Testis (tissue), 2 donors: ENCODE results near the gene EFNA5.

Source experiments
- POLR2A ChIP-seq: fragments of 450-650 bp; IDR thresholded peaks from one replicate; pipeline ENCODE4 v1.6.1; 2017; ENCODE audit warnings: antibody characterized with exemption, mild to moderate bottlenecking, moderate library complexity
- TF ChIP-seq, protein P1 (sequence below), 3 experiments: fragments of 450-650 bp in 2 of 3; fragments of 200-600 bp in 1 of 3; sonication (generic) in 1 of 3; IDR thresholded peaks; one replicate each; pipeline ENCODE4 v1.5.1; 2016 to 2019; ENCODE audit warnings: antibody characterized with exemption in 3 of 3, mild to moderate bottlenecking in 2 of 3, moderate library complexity in 1 of 3

DNA sequence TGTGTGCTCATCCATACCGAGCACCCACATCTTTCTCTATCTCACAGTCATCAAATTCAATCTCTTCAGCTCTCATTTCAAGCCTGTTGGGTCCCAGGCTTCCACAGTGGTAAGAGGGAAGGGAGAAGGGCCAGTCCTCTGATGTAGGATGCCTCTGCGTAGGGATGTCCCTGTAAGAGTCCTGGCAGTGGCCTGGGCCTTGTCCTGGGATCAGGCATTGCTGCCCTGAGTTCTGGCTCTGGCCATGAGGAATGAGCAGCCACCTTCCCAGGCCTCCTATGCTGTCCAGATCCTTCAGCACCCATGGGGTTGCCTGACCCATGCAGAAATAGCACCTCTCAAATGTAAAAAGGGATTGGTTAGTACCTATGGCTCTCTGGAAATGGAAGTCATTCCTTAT, 121.2 kb downstream of the EFNA5 start:
- TF ChIP-seq, protein P1, sequence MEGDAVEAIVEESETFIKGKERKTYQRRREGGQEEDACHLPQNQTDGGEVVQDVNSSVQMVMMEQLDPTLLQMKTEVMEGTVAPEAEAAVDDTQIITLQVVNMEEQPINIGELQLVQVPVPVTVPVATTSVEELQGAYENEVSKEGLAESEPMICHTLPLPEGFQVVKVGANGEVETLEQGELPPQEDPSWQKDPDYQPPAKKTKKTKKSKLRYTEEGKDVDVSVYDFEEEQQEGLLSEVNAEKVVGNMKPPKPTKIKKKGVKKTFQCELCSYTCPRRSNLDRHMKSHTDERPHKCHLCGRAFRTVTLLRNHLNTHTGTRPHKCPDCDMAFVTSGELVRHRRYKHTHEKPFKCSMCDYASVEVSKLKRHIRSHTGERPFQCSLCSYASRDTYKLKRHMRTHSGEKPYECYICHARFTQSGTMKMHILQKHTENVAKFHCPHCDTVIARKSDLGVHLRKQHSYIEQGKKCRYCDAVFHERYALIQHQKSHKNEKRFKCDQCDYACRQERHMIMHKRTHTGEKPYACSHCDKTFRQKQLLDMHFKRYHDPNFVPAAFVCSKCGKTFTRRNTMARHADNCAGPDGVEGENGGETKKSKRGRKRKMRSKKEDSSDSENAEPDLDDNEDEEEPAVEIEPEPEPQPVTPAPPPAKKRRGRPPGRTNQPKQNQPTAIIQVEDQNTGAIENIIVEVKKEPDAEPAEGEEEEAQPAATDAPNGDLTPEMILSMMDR (IDR thresholded peaks at IDR 0.05): no peak
- TF ChIP-seq POLR2A: no peak
